DND-41 (cell line): ENCODE data around the gene ARPC2.

Source experiments
- EZH2 ChIP-seq: IDR thresholded peaks from 3 replicates; pipeline ENCODE4 v1.6.1; 2012; ENCODE audit warnings: borderline replicate concordance, low read depth, mild to moderate bottlenecking, moderate library complexity, low read length, inconsistent platforms; ENCODE audit not compliant: severe bottlenecking
- TF ChIP-seq, protein P1 (sequence below): IDR thresholded peaks from 2 replicates; pipeline ENCODE4 v1.5.1; 2012; ENCODE audit warnings: borderline replicate concordance, low read length, moderate library complexity, mild to moderate bottlenecking; ENCODE audit not compliant: poor library complexity, severe bottlenecking; ENCODE audit errors: extremely low read depth

DNA sequence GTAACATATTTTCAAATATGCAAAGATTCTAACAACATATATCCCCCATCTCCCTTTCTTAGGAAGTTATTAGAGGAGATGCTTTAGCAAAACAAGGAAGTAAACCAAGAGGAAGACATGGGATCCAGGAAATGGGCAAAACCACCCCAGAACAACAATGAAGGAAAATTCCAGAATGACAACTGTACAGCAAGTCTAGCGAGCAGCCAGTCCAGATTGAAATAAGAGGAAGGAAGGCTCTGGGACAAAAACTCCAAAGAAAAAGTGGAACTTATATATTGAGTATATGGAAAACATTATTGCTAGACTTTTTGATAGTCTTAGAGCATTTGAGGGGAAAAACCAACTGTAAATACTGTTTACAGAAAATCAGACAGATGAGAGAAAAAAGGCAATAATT, 2.9 kb upstream of the ARPC2 start:
- TF ChIP-seq, protein P1, sequence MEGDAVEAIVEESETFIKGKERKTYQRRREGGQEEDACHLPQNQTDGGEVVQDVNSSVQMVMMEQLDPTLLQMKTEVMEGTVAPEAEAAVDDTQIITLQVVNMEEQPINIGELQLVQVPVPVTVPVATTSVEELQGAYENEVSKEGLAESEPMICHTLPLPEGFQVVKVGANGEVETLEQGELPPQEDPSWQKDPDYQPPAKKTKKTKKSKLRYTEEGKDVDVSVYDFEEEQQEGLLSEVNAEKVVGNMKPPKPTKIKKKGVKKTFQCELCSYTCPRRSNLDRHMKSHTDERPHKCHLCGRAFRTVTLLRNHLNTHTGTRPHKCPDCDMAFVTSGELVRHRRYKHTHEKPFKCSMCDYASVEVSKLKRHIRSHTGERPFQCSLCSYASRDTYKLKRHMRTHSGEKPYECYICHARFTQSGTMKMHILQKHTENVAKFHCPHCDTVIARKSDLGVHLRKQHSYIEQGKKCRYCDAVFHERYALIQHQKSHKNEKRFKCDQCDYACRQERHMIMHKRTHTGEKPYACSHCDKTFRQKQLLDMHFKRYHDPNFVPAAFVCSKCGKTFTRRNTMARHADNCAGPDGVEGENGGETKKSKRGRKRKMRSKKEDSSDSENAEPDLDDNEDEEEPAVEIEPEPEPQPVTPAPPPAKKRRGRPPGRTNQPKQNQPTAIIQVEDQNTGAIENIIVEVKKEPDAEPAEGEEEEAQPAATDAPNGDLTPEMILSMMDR: no peak
- no peak for TF ChIP-seq EZH2
